GM21528 (cell line): ENCODE data around the gene P2RX6.
"Not testable (repeated sequence)": the region's sequence is repeated elsewhere in the genome, so short reads cannot be mapped to it uniquely, and the experiment has no call there.

Experiments
- ATAC-seq: cut with Tn5 transposase; IDR thresholded peaks from one replicate; pipeline ENCODE4 v1.9.1; 2021; ENCODE audit warnings: mild to moderate bottlenecking, moderate library complexity; ENCODE audit not compliant: unreplicated experiment, low FRiP score

P2RX6 gene

GRCh38 chr22:21051145-21051830 lies 36.3 kb downstream of the P2RX6 start:
- no peak for ATAC-seq

- no peak for ATAC-seq
These were observed 37.0 kb downstream of the P2RX6 start for GRCh38 chr22:21051831-21052400.

GRCh38 chr22:21052715-21053459 lies 37.9 kb downstream of the P2RX6 start:
- no peak for ATAC-seq

- no peak for ATAC-seq
These were observed 39.2 kb downstream of the P2RX6 start for GRCh38 chr22:21054046-21054713.

- no peak for ATAC-seq
These were observed 40.0 kb downstream of the P2RX6 start for GRCh38 chr22:21054714-21055563.

GRCh38 chr22:21055564-21055834 lies 40.5 kb downstream of the P2RX6 start:
- no peak for ATAC-seq

- no peak for ATAC-seq
These were observed 40.9 kb downstream of the P2RX6 start for GRCh38 chr22:21055880-21056319.

GRCh38 chr22:21060363-21060762 lies 45.4 kb downstream of the P2RX6 start:
- ATAC-seq, result not testable (repeated sequence)

- not testable (repeated sequence) for ATAC-seq
These were observed 46.8 kb downstream of the P2RX6 start for GRCh38 chr22:21061660-21062321.

- not testable (repeated sequence) for ATAC-seq
These were observed 49.5 kb downstream of the P2RX6 start for GRCh38 chr22:21064425-21064824.

GRCh38 chr22:21064917-21065864 lies 50.2 kb downstream of the P2RX6 start:
- no peak for ATAC-seq

GRCh38 chr22:21067075-21067900 lies 52.3 kb downstream of the P2RX6 start:
- no peak for ATAC-seq

GRCh38 chr22:21067901-21068680 lies 53.1 kb downstream of the P2RX6 start:
- no peak for ATAC-seq

GRCh38 chr22:21068681-21069276 lies 53.8 kb downstream of the P2RX6 start:
- no peak for ATAC-seq

GRCh38 chr22:21069375-21069774 lies 54.4 kb downstream of the P2RX6 start:
- no peak for ATAC-seq

GRCh38 chr22:21070690-21071615 lies 56.0 kb downstream of the P2RX6 start:
- ATAC-seq, result no peak
